Panc1 (cell line): ENCODE data around the gene USP11. TPM values are rescaled to one million over a fixed set of nuclear protein-coding genes. Genes with fewer than 3 reads are reported as not detected.

Experiments used
- ATAC-seq: fragments of 200-7000 bp; cut with Tn5 transposase; 2 replicates; pipeline ENCODE4 v1.9.1; 2020; ENCODE audit warnings: mild to moderate bottlenecking, moderate library complexity
- BruUV-seq: library from RNA; stranded (reverse); fragments of 400-500 nt; replicated peaks from 2 replicates; lab custom pipeline; 2021; lab: Mats Ljungman, UMichigan
- CTCF ChIA-PET: fragments of 300-600 bp; sonication (Branson Sonifier 250); formaldehyde crosslinking; loops from one replicate; lab custom pipeline; 2022; ENCODE audit warnings: antibody characterized with exemption; lab: Charles Lee
- POLR2A ChIA-PET: fragments of 300-600 bp; sonication (Branson Sonifier 250); formaldehyde crosslinking; loops from one replicate; lab custom pipeline; 2022; ENCODE audit warnings: antibody characterized with exemption; lab: Charles Lee
- DNase-seq: peaks from one replicate; pipeline ENCODE4 v3.0.0-alpha.2; 2010; ENCODE audit warnings: low read depth, low spot score
- H3K27ac ChIP-seq: 2 replicates; pipeline ENCODE4 v1.5.1; 2011; ENCODE audit warnings: mild to moderate bottlenecking, low read length, inconsistent platforms
- H3K27me3 ChIP-seq: fragments of 200-500 bp; sonication (Bioruptor generic); 2 replicates; pipeline ENCODE4 v1.6.0; 2014; ENCODE audit warnings: low read length, inconsistent platforms; ENCODE audit not compliant: control insufficient read depth, insufficient read depth
- H3K36me3 ChIP-seq: fragments of 200-500 bp; sonication (Bioruptor generic); 2 replicates; pipeline ENCODE4 v1.5.1; 2014; ENCODE audit warnings: inconsistent platforms, mild to moderate bottlenecking, low read length, moderate library complexity; ENCODE audit not compliant: control insufficient read depth, insufficient read depth
- H3K4me1 ChIP-seq: 2 replicates; pipeline ENCODE4 v1.5.1; 2011; ENCODE audit warnings: inconsistent platforms, mild to moderate bottlenecking, low read length, moderate library complexity; ENCODE audit not compliant: control insufficient read depth, insufficient read depth
- H3K4me3 ChIP-seq, 2 experiments: 2 replicates each; pipeline ENCODE4 v1.5.1; 2011 to 2012; ENCODE audit warnings: low read depth in 2 of 2, low read length in 2 of 2, mild to moderate bottlenecking in 2 of 2, inconsistent platforms in 1 of 2, moderate library complexity in 1 of 2
- H3K9me3 ChIP-seq: fragments of 200-500 bp; sonication (Bioruptor generic); 2 replicates; pipeline ENCODE4 v1.5.1; 2014; ENCODE audit warnings: low read depth, mild to moderate bottlenecking, inconsistent platforms, low read length, moderate library complexity; ENCODE audit not compliant: control insufficient read depth, insufficient read depth
- CTCF ChIP-seq: fragments of 450-650 bp; IDR thresholded peaks from 2 replicates; pipeline ENCODE4 v1.5.1; 2017; ENCODE audit warnings: mild to moderate bottlenecking
- POLR2AphosphoS5 ChIP-seq: IDR thresholded peaks from 2 replicates; pipeline ENCODE4 v1.6.1; 2012; ENCODE audit warnings: mild to moderate bottlenecking, low read depth, low read length, moderate library complexity
- REST ChIP-seq, 2 experiments: IDR thresholded peaks; 2 replicates each; pipeline ENCODE4 v1.6.1; 2011 to 2012; ENCODE audit warnings: low read depth in 2 of 2, control low read depth in 1 of 2, low read length in 1 of 2, mild to moderate bottlenecking in 1 of 2, moderate library complexity in 1 of 2; ENCODE audit not compliant: insufficient read depth in 1 of 2
- SIN3A ChIP-seq: IDR thresholded peaks from 2 replicates; pipeline ENCODE4 v1.6.1; 2012; ENCODE audit warnings: low read depth, mild to moderate bottlenecking, low read length, moderate library complexity, borderline replicate concordance; ENCODE audit not compliant: insufficient read depth
- TCF7L2 ChIP-seq: IDR thresholded peaks from 2 replicates; pipeline ENCODE4 v1.6.1; 2011; ENCODE audit warnings: mild to moderate bottlenecking, low read depth, low read length, inconsistent platforms
- in situ Hi-C: cut with HindIII; loops from 2 replicates; pipeline ENCODE4 v1.10.0; 2016; ENCODE audit warnings: low sequenced_read_pairs, low pct_unique_long_range_greater_than_20kb
- intact Hi-C: fragments of 100-400 bp; cut with micrococcal nuclease; formaldehyde crosslinking; loops from one replicate; pipeline ENCODE4 v1.10.0; 2022; ENCODE audit not compliant: unreplicated experiment
- total RNA-seq: library from RNA; stranded (reverse); gene quantifications from one replicate; pipeline ENCODE4 v1.2.1, GENCODE V29; 2021; ENCODE audit not compliant: unreplicated experiment

USP11 gene
- total RNA-seq, 1 experiment from 2014 or later: 82.4 TPM

DNA sequence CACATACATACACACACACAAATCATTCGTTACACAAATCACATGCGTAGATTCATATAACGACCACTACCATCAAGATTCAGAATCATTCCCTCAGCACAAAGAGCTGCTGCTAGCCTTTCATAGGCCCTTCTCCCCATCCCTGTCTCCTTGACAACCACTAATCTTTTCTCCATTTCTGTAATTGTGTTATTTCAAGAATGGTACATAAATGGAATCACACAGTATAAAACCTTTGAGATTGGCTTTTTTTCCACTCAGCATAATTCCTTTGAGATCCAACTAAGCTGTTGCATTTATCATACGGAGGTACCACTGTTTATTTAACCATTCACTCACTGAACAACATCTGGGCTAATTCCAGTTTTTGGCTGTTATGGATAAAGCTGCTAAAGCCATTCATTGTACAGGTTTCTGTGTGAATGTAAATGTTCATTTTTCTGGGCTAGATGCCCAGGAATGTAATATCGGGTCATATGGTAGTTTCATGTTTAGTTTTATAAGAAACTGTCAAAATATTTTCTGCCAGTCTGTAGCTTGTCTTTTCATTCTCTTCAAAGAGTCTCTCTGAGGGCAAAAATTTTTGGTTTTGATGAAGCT is 64.1 kb downstream of the USP11 start:
- no peaks in the 10 kb centered on the region for H3K4me1 ChIP-seq
- TF ChIP-seq CTCF: no peak
- TF ChIP-seq REST (IDR thresholded peaks at IDR 0.05; ENCODE audit: insufficient read depth in 1 of 2, low read depth in 2 of 2, low read length in 1 of 2): no peak
- TF ChIP-seq POLR2AphosphoS5: no peak
- DNase-seq (no peak), ATAC-seq (no peak)
- ChIA-PET POLR2A (no interaction called here), CTCF (no interaction called here)
- no peaks in the 10 kb centered on the region for H3K9me3 ChIP-seq
- H3K27ac ChIP-seq: no peak overlapping the region
- intact Hi-C loops: no loop called here
- no peak overlapping the region for H3K4me3 ChIP-seq
- no TSS peak for BruUV-seq
- no peaks in the 10 kb centered on the region for H3K36me3 ChIP-seq
- in situ Hi-C loops: no loop called here
- H3K27me3 ChIP-seq: no peaks in the 10 kb centered on the region

- Histone ChIP-seq H3K4me3 (no peak overlapping the region), H3K27ac (no peak overlapping the region), H3K27me3 (no peaks in the 10 kb centered on the region), H3K4me1 (no peaks in the 10 kb centered on the region), H3K36me3 (no peaks in the 10 kb centered on the region), H3K9me3 (no peaks in the 10 kb centered on the region)
- POLR2A ChIA-PET: no interaction called here
- DNase-seq: no peak
- no peak for TF ChIP-seq TCF7L2
- no peak for TF ChIP-seq POLR2AphosphoS5
- no peak for TF ChIP-seq REST (IDR thresholded peaks at IDR 0.05; ENCODE audit: insufficient read depth in 1 of 2, low read depth in 2 of 2, low read length in 1 of 2)
- no peak for TF ChIP-seq SIN3A
- TF ChIP-seq CTCF: no peak
- intact Hi-C loops (no loop called here), in situ Hi-C loops (no loop called here)
- no TSS peak for BruUV-seq
- ATAC-seq: no peak
- CTCF ChIA-PET: no interaction called here
Measured at GRCh38 chrX:47297874-47298273, 65.1 kb downstream of the USP11 start.
